Tibial nerve (tissue), 4 donors: ENCODE data around the gene ZNF516.

Experiments
- CTCF ChIP-seq, 5 experiments: fragments of 200-600 bp in 3 of 5; fragments of 450-650 bp in 2 of 5; sonication (generic) in 3 of 5; IDR thresholded peaks; one replicate each; pipeline ENCODE4 v1.5.1; 2016 to 2019; ENCODE audit warnings: antibody characterized with exemption in 5 of 5, mild to moderate bottlenecking in 3 of 5, moderate library complexity in 2 of 5
- EP300 ChIP-seq, 2 donors: sonication (generic); formaldehyde crosslinking; IDR thresholded peaks; one replicate each; pipeline ENCODE4 v1.6.1; 2017; ENCODE audit warnings: antibody characterized with exemption in 2 of 2, mild to moderate bottlenecking in 1 of 2
- POLR2A ChIP-seq, 2 donors: fragments of 450-650 bp; IDR thresholded peaks; one replicate each; pipeline ENCODE4 v1.6.1; 2017; ENCODE audit warnings: antibody characterized with exemption in 2 of 2, mild to moderate bottlenecking in 2 of 2, moderate library complexity in 2 of 2

- TF ChIP-seq CTCF (IDR thresholded peaks at IDR 0.05) (no peak), POLR2A (IDR thresholded peaks at IDR 0.05) (no peak), EP300 (IDR thresholded peaks at IDR 0.05) (no peak)
Observed at GRCh38 chr18:76357585-76358260, 137.3 kb downstream of the ZNF516 start.
